Endometrial microvascular endothelial cells (primary cell): ENCODE results near the gene UNC119B. TPM values are rescaled to one million over a fixed set of nuclear protein-coding genes. Genes with fewer than 3 reads are reported as not detected.
"Not testable (repeated sequence)": the region's sequence is repeated elsewhere in the genome, so short reads cannot be mapped to it uniquely, and the experiment has no call there.

Experiments used
- in situ Hi-C: cut with HindIII; loops from 2 replicates; pipeline ENCODE4 v1.10.0; 2017; ENCODE audit warnings: low sequenced_read_pairs, low pct_unique_long_range_greater_than_20kb; ENCODE audit errors: inconsistent ontology term
- total RNA-seq: library from RNA; depleted of rRNA; stranded (reverse); fragments of >200 nt; gene quantifications from one replicate; pipeline ENCODE4 v1.2.3, GENCODE V29; 2015; ENCODE audit errors: inconsistent ontology term

Gene UNC119B
- total RNA-seq, 1 donor from 2014 or later: 25.8 TPM

GRCh38 chr12:120711411-120711810 lies 1.2 kb downstream of the UNC119B start:
- in situ Hi-C loops: loop anchor here (10.0 kb wide), 1 partner anchor 127 kb away; the partner anchor contains the start of gene POP5

GRCh38 chr12:120712610-120713009 lies 2.4 kb downstream of the UNC119B start:
- in situ Hi-C loops: loop anchor here (10.0 kb wide), 1 partner anchor 128 kb away; the partner anchor contains the start of gene POP5

GRCh38 chr12:120713861-120714482 lies 3.7 kb downstream of the UNC119B start:
- in situ Hi-C loops: loop anchor here (10.0 kb wide), 1 partner anchor 129 kb away; the partner anchor contains the start of gene POP5

- in situ Hi-C loops: loop anchor here (10.0 kb wide), 1 partner anchor 133 kb away; the partner anchor contains the start of gene POP5
These were observed 7.8 kb downstream of the UNC119B start for GRCh38 chr12:120718055-120718454.

GRCh38 chr12:120719072-120719471 lies 8.8 kb downstream of the UNC119B start:
- in situ Hi-C loops: loop anchor here (10.0 kb wide), 1 partner anchor 134 kb away; the partner anchor contains the start of gene POP5

- in situ Hi-C loops: loop anchor here (10.0 kb wide), 1 partner anchor 135 kb away; the partner anchor contains the start of gene POP5
These were observed 9.4 kb downstream of the UNC119B start for GRCh38 chr12:120719496-120720233.

GRCh38 chr12:120720234-120720986 lies 10.2 kb downstream of the UNC119B start:
- in situ Hi-C loops: no loop called here

- in situ Hi-C loops: no loop called here
These were observed 10.9 kb downstream of the UNC119B start for GRCh38 chr12:120720987-120721801.

GRCh38 chr12:120721866-120722265 lies 11.6 kb downstream of the UNC119B start:
- in situ Hi-C loops: no loop called here

- in situ Hi-C loops: no loop called here
These were observed 12.5 kb downstream of the UNC119B start for GRCh38 chr12:120722784-120723183.

GRCh38 chr12:120724720-120725119 lies 14.5 kb downstream of the UNC119B start:
- in situ Hi-C loops: no loop called here

GRCh38 chr12:120725151-120725658 lies 14.9 kb downstream of the UNC119B start:
- in situ Hi-C loops: no loop called here

GRCh38 chr12:120725659-120726509 lies 15.6 kb downstream of the UNC119B start, which contains the start of gene ACADS:
TSS of gene ACADS (plus strand) at chr12:120725826. CDS start at chr12:120725886, 60 bp downstream.
- in situ Hi-C loops: no loop called here

GRCh38 chr12:120726510-120726793 lies 16.2 kb downstream of the UNC119B start:
- in situ Hi-C loops: no loop called here

GRCh38 chr12:120726961-120727360 lies 16.7 kb downstream of the UNC119B start:
- in situ Hi-C loops: no loop called here

GRCh38 chr12:120732198-120732597 lies 21.9 kb downstream of the UNC119B start:
- in situ Hi-C loops: not testable (repeated sequence)

GRCh38 chr12:120733574-120733973 lies 23.3 kb downstream of the UNC119B start:
- in situ Hi-C loops: no loop called here

GRCh38 chr12:120734210-120734609 lies 24.0 kb downstream of the UNC119B start:
- in situ Hi-C loops: no loop called here
